Activated B cell treated with CpG ODN at 0.5 μM for 24 hours (primary cell): Measurements from ENCODE around the gene DNAH14. TPM values are rescaled to one million over a fixed set of nuclear protein-coding genes. Genes with fewer than 3 reads are reported as not detected.
"Not testable (repeated sequence)": the region's sequence is repeated elsewhere in the genome, so short reads cannot be mapped to it uniquely, and the experiment has no call there.

Experiments
- ATAC-seq: fragments of 200-7000 bp; cut with Tn5 transposase; one replicate; pipeline ENCODE4 v1.10.0; 2021; ENCODE audit warnings: low read depth, mild to moderate bottlenecking, moderate library complexity
- CTCF ChIA-PET: fragments of 350-600 bp; sonication (Branson Sonifier 250); formaldehyde crosslinking; loops from one replicate; lab custom pipeline; 2021; ENCODE audit warnings: antibody characterized with exemption; lab: Charles Lee
- POLR2A ChIA-PET: fragments of 350-600 bp; sonication (Branson Sonifier 250); formaldehyde crosslinking; loops from one replicate; lab custom pipeline; 2021; ENCODE audit warnings: antibody characterized with exemption; lab: Charles Lee
- DNase-seq: peaks from one replicate; pipeline ENCODE4 v3.0.0; 2022
- H3K27ac Mint-ChIP-seq: one replicate; pipeline ENCODE4 v1.8.0; 2020; ENCODE audit warnings: mixed read lengths
- H3K27me3 Mint-ChIP-seq: one replicate; pipeline ENCODE4 v1.8.0; 2021; ENCODE audit warnings: mixed read lengths
- H3K36me3 Mint-ChIP-seq: one replicate; pipeline ENCODE4 v1.8.0; 2021; ENCODE audit warnings: low read depth, mixed read lengths
- H3K4me1 Mint-ChIP-seq: one replicate; pipeline ENCODE4 v1.8.0; 2021; ENCODE audit warnings: mixed read lengths
- H3K4me3 Mint-ChIP-seq: one replicate; pipeline ENCODE4 v1.8.0; 2020; ENCODE audit warnings: mild to moderate bottlenecking, mixed read lengths
- H3K9me3 Mint-ChIP-seq: one replicate; pipeline ENCODE4 v1.8.0; 2020; ENCODE audit warnings: mixed read lengths
- CTCF ChIP-seq: fragments of 200-600 bp; IDR thresholded peaks from one replicate; pipeline ENCODE4 v1.8.0; 2022; ENCODE audit warnings: antibody characterized with exemption, mild to moderate bottlenecking
- intact Hi-C: fragments of 100-400 bp; cut with micrococcal nuclease; formaldehyde crosslinking; loops from one replicate; pipeline ENCODE4 v1.15.1; 2024
- total RNA-seq: library from RNA; stranded (reverse); gene quantifications from 2 replicates; pipeline ENCODE4 v1.2.3, GENCODE V29; 2022

Gene DNAH14
- total RNA-seq, 1 donor from 2014 or later, result not detected

DNA sequence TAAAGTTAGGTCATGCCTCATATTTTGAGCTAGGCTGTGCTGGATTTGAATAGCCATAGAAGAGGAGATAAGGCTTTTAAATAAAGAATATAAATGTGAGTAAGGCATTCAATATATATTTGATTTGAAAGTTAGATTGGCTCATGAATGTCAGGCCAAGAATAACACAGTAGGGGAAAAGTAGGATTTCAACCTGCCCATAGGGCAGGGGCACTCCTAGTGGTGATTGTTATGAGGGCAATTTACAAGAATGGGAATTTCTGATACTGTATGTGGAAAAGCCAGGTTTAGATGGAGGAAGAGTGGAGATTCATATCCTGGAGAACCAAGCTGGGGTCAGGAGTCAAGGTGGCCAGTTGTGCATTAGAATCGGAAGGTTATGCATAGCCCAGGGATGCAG, 74.9 kb downstream of the DNAH14 start:
- no peak overlapping the region for H3K4me3 Mint-ChIP-seq
- TF ChIP-seq CTCF, result no peak
- intact Hi-C loops, result no loop called here
- H3K27ac Mint-ChIP-seq, result no peak overlapping the region
- POLR2A ChIA-PET, result no interaction called here
- no peak for DNase-seq
- H3K9me3 Mint-ChIP-seq, result peaks cover 19% of the 10 kb centered on the region
- CTCF ChIA-PET, result no interaction called here
- no peaks in the 10 kb centered on the region for H3K36me3 Mint-ChIP-seq
- ATAC-seq, result no peak
- no peaks in the 10 kb centered on the region for H3K27me3 Mint-ChIP-seq
- no peaks in the 10 kb centered on the region for H3K4me1 Mint-ChIP-seq

DNA sequence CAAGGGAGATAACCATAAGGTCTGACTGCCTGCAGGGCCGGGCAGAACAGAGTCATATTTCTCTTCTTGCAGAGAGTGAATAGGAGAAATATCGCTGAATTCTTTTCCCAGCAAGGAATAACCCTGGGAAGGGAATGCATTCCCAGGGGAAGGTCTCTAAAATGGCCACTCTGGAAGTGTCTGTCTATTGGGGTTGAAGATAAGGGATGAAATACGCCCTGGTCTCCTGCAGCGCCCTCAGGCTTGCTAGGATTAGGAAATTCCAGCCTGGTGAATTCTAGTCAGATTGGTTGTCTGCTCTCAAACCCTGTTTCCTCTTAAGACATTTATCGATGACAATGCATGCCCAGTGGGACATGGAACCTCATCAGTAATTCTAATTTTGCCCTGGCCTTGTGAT, 76.9 kb downstream of the DNAH14 start:
- POLR2A ChIA-PET, intact Hi-C loops, ATAC-seq, H3K4me1 Mint-ChIP-seq, H3K27me3 Mint-ChIP-seq, H3K36me3 Mint-ChIP-seq, DNase-seq, H3K27ac Mint-ChIP-seq, H3K4me3 Mint-ChIP-seq, CTCF ChIA-PET: not testable (repeated sequence)
- peaks cover 18% of the 10 kb centered on the region for H3K9me3 Mint-ChIP-seq

DNA sequence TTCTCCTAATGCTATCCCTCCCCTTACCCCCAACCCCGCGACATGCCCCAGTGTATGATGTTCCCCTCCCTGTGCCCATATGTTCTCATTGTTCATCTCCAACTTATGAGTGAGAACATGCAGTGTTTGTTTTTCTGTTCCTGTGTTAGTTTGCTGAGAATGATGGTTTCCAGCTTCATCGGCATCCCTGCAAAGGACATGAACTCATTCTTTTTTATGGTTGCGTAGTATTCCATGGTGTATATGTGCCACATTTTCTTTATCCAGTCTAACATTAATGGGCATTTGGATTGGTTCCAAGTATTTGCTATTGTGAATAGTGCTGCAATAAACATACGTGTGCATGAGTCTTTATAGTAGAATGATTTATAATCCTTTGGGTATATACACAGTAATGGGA, 78.6 kb downstream of the DNAH14 start:
- peaks cover 21% of the 10 kb centered on the region for H3K9me3 Mint-ChIP-seq
- H3K36me3 Mint-ChIP-seq, DNase-seq, CTCF ChIA-PET, H3K27me3 Mint-ChIP-seq, H3K27ac Mint-ChIP-seq, H3K4me1 Mint-ChIP-seq, H3K4me3 Mint-ChIP-seq, POLR2A ChIA-PET, intact Hi-C loops, ATAC-seq: not testable (repeated sequence)

DNA sequence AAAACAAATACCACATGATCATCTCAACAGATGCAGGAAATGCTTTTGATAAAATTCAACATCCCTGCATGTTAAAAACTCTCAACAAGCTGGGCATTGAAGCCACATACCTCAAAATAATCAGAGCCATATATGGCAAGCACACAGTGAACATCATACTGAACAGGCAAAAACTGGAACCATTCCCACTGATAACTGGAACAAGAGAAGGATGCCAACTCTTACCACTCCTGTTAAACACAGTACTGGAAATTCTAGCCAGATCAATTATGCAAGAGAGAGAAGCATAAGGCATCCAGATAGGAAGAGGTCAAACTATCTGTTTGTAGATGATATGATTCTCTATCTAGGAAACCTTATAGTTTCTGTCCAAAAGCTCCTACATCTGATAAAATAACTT, 91.6 kb downstream of the DNAH14 start:
- no peak for TF ChIP-seq CTCF
- ATAC-seq, result no peak
- H3K4me1 Mint-ChIP-seq, result no peaks in the 10 kb centered on the region
- ChIA-PET POLR2A (no interaction called here), CTCF (no interaction called here)
- H3K36me3 Mint-ChIP-seq, result no peaks in the 10 kb centered on the region
- H3K27me3 Mint-ChIP-seq, result no peaks in the 10 kb centered on the region
- no peak for DNase-seq
- H3K4me3 Mint-ChIP-seq, result no peak overlapping the region
- peaks cover 10% of the 10 kb centered on the region for H3K9me3 Mint-ChIP-seq
- intact Hi-C loops, result no loop called here
- no peak overlapping the region for H3K27ac Mint-ChIP-seq

DNA sequence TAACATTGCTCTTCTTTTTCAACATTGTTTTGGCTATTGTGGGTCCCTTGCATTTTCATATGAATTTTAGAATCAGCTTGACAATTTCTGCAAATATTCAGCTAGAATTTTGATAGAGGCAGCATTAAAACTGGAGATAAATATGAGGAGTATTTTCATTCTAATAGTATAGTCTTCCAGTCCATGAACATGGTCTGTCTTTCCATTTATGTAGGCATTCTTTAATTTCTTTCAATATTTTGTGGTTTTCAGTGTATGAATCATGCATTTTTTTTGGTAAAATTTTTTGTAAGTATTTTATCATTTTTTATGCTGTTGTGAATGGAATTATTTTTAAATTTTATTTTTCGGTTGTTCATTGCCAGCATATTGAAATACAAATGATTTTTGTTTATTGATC, 97.2 kb downstream of the DNAH14 start:
- Mint-ChIP-seq H3K27ac (no peak overlapping the region), H3K4me1 (no peaks in the 10 kb centered on the region), H3K27me3 (no peaks in the 10 kb centered on the region), H3K4me3 (no peak overlapping the region), H3K9me3 (peaks cover 13% of the 10 kb centered on the region), H3K36me3 (no peaks in the 10 kb centered on the region)
- ChIA-PET POLR2A (no interaction called here), CTCF (no interaction called here)
- no peak for TF ChIP-seq CTCF
- no peak for ATAC-seq
- intact Hi-C loops, result no loop called here
- no peak for DNase-seq

GRCh38 chr1:225036441-225036840, 107.0 kb downstream of the DNAH14 start:
- DNase-seq, H3K27ac Mint-ChIP-seq, POLR2A ChIA-PET, H3K4me1 Mint-ChIP-seq, H3K36me3 Mint-ChIP-seq, ATAC-seq, intact Hi-C loops, CTCF ChIA-PET, H3K9me3 Mint-ChIP-seq, H3K4me3 Mint-ChIP-seq, H3K27me3 Mint-ChIP-seq: not testable (repeated sequence)

- CTCF ChIA-PET, result no interaction called here
- ATAC-seq (no peak), DNase-seq (no peak)
- Mint-ChIP-seq H3K4me1 (no peaks in the 10 kb centered on the region), H3K9me3 (no peaks in the 10 kb centered on the region), H3K4me3 (no peak overlapping the region), H3K36me3 (no peaks in the 10 kb centered on the region), H3K27ac (no peak overlapping the region), H3K27me3 (no peaks in the 10 kb centered on the region)
- POLR2A ChIA-PET, result no interaction called here
- no peak for TF ChIP-seq CTCF
- intact Hi-C loops, result no loop called here
Measured at GRCh38 chr1:225042263-225042662, 112.8 kb downstream of the DNAH14 start.
